HepG2 (cell line): ENCODE data around the gene CEACAM16. TPM values are rescaled to one million over a fixed set of nuclear protein-coding genes. Genes with fewer than 3 reads are reported as not detected.
A peak's percentile ranks its signal among the peaks of the same experiment; 100 is the strongest.

Experiments
- ARNTL ChIP-seq: sonication (generic); formaldehyde crosslinking; IDR thresholded peaks from 2 replicates; pipeline ENCODE4 v1.4.0; 2020; ENCODE audit warnings: mild to moderate bottlenecking, missing genetic modification reagents
- DBP ChIP-seq: sonication (generic); formaldehyde crosslinking; IDR thresholded peaks from 2 replicates; pipeline ENCODE4 v1.4.0; 2020; ENCODE audit warnings: missing genetic modification reagents; ENCODE audit errors: not compliant biosample characterization
- ELF3 ChIP-seq: IDR thresholded peaks from 2 replicates; pipeline ENCODE4 v1.6.1; 2016; ENCODE audit warnings: missing genetic modification reagents, missing compliant biosample characterization
- GTF3A ChIP-seq: sonication (generic); formaldehyde crosslinking; conservative IDR thresholded peaks from 2 replicates; pipeline ENCODE4 v1.4.0; 2020; ENCODE audit warnings: mild to moderate bottlenecking, missing genetic modification reagents
- HBP1 ChIP-seq: IDR thresholded peaks from 2 replicates; pipeline ENCODE4 v1.6.1; 2016; ENCODE audit warnings: low read depth, control low read depth
- NR0B2 ChIP-seq: sonication (generic); formaldehyde crosslinking; IDR thresholded peaks from 2 replicates; pipeline ENCODE4 v1.4.0; 2020; ENCODE audit warnings: mild to moderate bottlenecking, missing genetic modification reagents
- PATZ1 ChIP-seq: sonication (generic); formaldehyde crosslinking; IDR thresholded peaks from 2 replicates; pipeline ENCODE4 v1.4.0; 2020; ENCODE audit warnings: missing genetic modification reagents
- RFXAP ChIP-seq: sonication (generic); formaldehyde crosslinking; IDR thresholded peaks from 2 replicates; pipeline ENCODE4 v1.4.0; 2020; ENCODE audit warnings: missing genetic modification reagents, borderline replicate concordance
- SRSF1 ChIP-seq: fragments of 200-400 bp; formaldehyde crosslinking; optimal IDR thresholded peaks from 2 replicates; pipeline ENCODE3; 2017; ENCODE audit warnings: mild to moderate bottlenecking, low read depth, low read length, moderate library complexity
- TBX2 ChIP-seq: sonication (generic); formaldehyde crosslinking; IDR thresholded peaks from 2 replicates; pipeline ENCODE4 v1.5.0; 2020; ENCODE audit warnings: missing genetic modification reagents, mild to moderate bottlenecking, borderline replicate concordance
- THAP9 ChIP-seq: sonication (generic); formaldehyde crosslinking; IDR thresholded peaks from 2 replicates; pipeline ENCODE4; 2020; ENCODE audit warnings: missing genetic modification reagents, mild to moderate bottlenecking, borderline replicate concordance
- TOPORS ChIP-seq: sonication (generic); formaldehyde crosslinking; IDR thresholded peaks from 2 replicates; pipeline ENCODE4 v1.8.0; 2023; ENCODE audit warnings: mild to moderate bottlenecking, missing genetic modification reagents
- TRAFD1 ChIP-seq: sonication (generic); formaldehyde crosslinking; IDR thresholded peaks from 2 replicates; pipeline ENCODE4 v1.5.1; 2020; ENCODE audit warnings: missing genetic modification reagents, mild to moderate bottlenecking, borderline replicate concordance
- TRIM24 ChIP-seq: sonication (generic); formaldehyde crosslinking; IDR thresholded peaks from 2 replicates; pipeline ENCODE4 v1.8.0; 2022; ENCODE audit warnings: mild to moderate bottlenecking, missing genetic modification reagents
- ZBTB38 ChIP-seq: sonication (generic); formaldehyde crosslinking; IDR thresholded peaks from 2 replicates; pipeline ENCODE4 v1.5.1; 2020; ENCODE audit warnings: mild to moderate bottlenecking, missing genetic modification reagents
- ZMYM3 ChIP-seq: sonication (generic); formaldehyde crosslinking; IDR thresholded peaks from 2 replicates; pipeline ENCODE4 v1.5.1; 2020; ENCODE audit warnings: mild to moderate bottlenecking, missing genetic modification reagents
- ZNF24 ChIP-seq: fragments of 450-650 bp; IDR thresholded peaks from 2 replicates; pipeline ENCODE4 v1.6.1; 2017; ENCODE audit warnings: antibody characterized with exemption, mild to moderate bottlenecking
- ZSCAN31 ChIP-seq: sonication (generic); formaldehyde crosslinking; IDR thresholded peaks from 2 replicates; pipeline ENCODE4 v1.5.0; 2020; ENCODE audit warnings: low read depth, mild to moderate bottlenecking, missing genetic modification reagents
- polyA plus RNA-seq, 8 experiments: library from polyadenylated mRNA; depleted of rRNA in 3 of 8; stranded (reverse) in 7 of 8; unstranded in 1 of 8; fragments of >200 nt; fragmentation: Illumina TruSeq in 4 of 8; extraction: Trizol in 4 of 8; gene quantifications; 2 replicates each; pipeline versions ENCODE4 v1.2.1 to v1.2.3, GENCODE V29; 2011 to 2016; ENCODE audit warnings: low read depth in 4 of 8, missing spikeins in 1 of 8, mixed read lengths in 1 of 8; ENCODE audit not compliant: insufficient read depth in 1 of 8
- total RNA-seq, 5 experiments: library from RNA; depleted of rRNA; stranded (reverse); fragments of >200 nt; fragmentation: Illumina TruSeq; extraction: Trizol; gene quantifications; 2 replicates each; pipeline ENCODE4 v1.2.3, GENCODE V29; 2016; ENCODE audit warnings: low read depth in 1 of 5

The CEACAM16 gene
- total and polyA plus RNA-seq, 2 of the 13 experiments (the other 11 are each of a cell fraction or from before 2014, with no cell fraction given): not detected

GRCh38 chr19:44718441-44719261 lies 19.7 kb downstream of the CEACAM16 start (continued):
- TF ChIP-seq TRAFD1 (peak; percentile 58; the same call in 1 of the 2 replicates), DBP (CRISPR knock-in tag) (no peak), TBX2 (CRISPR knock-in tag) (peak; percentile 84), ZMYM3 (CRISPR knock-in tag) (peak; percentile 78; the same call in 1 of the 2 replicates), ZSCAN31 (peak; percentile 36; the same call in 1 of the 2 replicates), TRIM24 (CRISPR knock-in tag) (no peak), NR0B2 (CRISPR knock-in tag) (no peak), THAP9 (peak; percentile 61; the same call in 1 of the 2 replicates), ZBTB38 (CRISPR knock-in tag) (peak; percentile 84), SRSF1 (peak; percentile 94), RFXAP (CRISPR knock-in tag) (peak; percentile 61; the same call in 1 of the 2 replicates), ELF3 (CRISPR knock-in tag) (peak; percentile 88), HBP1 (CRISPR knock-in tag) (no peak; the same call in 1 of the 2 replicates), ZNF24 (no peak), ARNTL (CRISPR knock-in tag) (peak; percentile 66), GTF3A (CRISPR knock-in tag) (peak; percentile 81; the same call in 1 of the 2 replicates), TOPORS (CRISPR knock-in tag) (peak; percentile 56; the same call in 1 of the 2 replicates), PATZ1 (CRISPR knock-in tag) (peak; percentile 99)
